ENCODE data around the gene VPS26B.

VPS26B gene

GRCh38 chr11:134230339-134230738 is 5.9 kb downstream of the VPS26B start:
- in situ Hi-C loops (cut with MboI; ENCODE audit: low sequenced_read_pairs, unreplicated experiment), result no loop called here
- no peak for TF ChIP-seq CTCF (IDR thresholded peaks at IDR 0.05; ENCODE audit: borderline replicate concordance, control extremely low read depth, extremely low read depth, insufficient read depth, missing control alignments)
- DNase-seq (ENCODE audit: low spot score), result no peak

- TF ChIP-seq CTCF (IDR thresholded peaks at IDR 0.05; ENCODE audit: borderline replicate concordance, control extremely low read depth, extremely low read depth, insufficient read depth, missing control alignments), result no peak
- in situ Hi-C loops (cut with MboI; ENCODE audit: low sequenced_read_pairs, unreplicated experiment), result no loop called here
- DNase-seq (ENCODE audit: low spot score), result no peak
These were observed 7.6 kb downstream of the VPS26B start for GRCh38 chr11:134231958-134232659.

- DNase-seq (ENCODE audit: low spot score), result no peak
- TF ChIP-seq CTCF (IDR thresholded peaks at IDR 0.05; ENCODE audit: borderline replicate concordance, control extremely low read depth, extremely low read depth, insufficient read depth, missing control alignments), result no peak
- in situ Hi-C loops (cut with MboI; ENCODE audit: low sequenced_read_pairs, unreplicated experiment), result no loop called here
These were observed 9.3 kb downstream of the VPS26B start for GRCh38 chr11:134233729-134234179.

GRCh38 chr11:134235399-134235798 is 10.9 kb downstream of the VPS26B start:
- TF ChIP-seq CTCF (IDR thresholded peaks at IDR 0.05; ENCODE audit: borderline replicate concordance, control extremely low read depth, extremely low read depth, insufficient read depth, missing control alignments), result no peak
- in situ Hi-C loops (cut with MboI; ENCODE audit: low sequenced_read_pairs, unreplicated experiment), result no loop called here
- DNase-seq (ENCODE audit: low spot score), result no peak

- TF ChIP-seq CTCF (IDR thresholded peaks at IDR 0.05; ENCODE audit: borderline replicate concordance, control extremely low read depth, extremely low read depth, insufficient read depth, missing control alignments), result no peak
These were observed 12.5 kb downstream of the VPS26B start for GRCh38 chr11:134236834-134237556.

GRCh38 chr11:134237557-134237922 is 13.1 kb downstream of the VPS26B start:
- in situ Hi-C loops (cut with MboI; ENCODE audit: low sequenced_read_pairs, unreplicated experiment), result no loop called here
- no peak for TF ChIP-seq CTCF (IDR thresholded peaks at IDR 0.05; ENCODE audit: borderline replicate concordance, control extremely low read depth, extremely low read depth, insufficient read depth, missing control alignments)
- no peak for DNase-seq (ENCODE audit: low spot score)

More at GRCh38 chr11:134236834-134237556, 12.5 kb downstream of the VPS26B start:
- DNase-seq (ENCODE audit: low spot score), result no peak
- in situ Hi-C loops (cut with MboI; ENCODE audit: low sequenced_read_pairs, unreplicated experiment), result no loop called here
